ENCODE results near the gene UBE3B. TPM values are rescaled to one million over a fixed set of nuclear protein-coding genes. Genes with fewer than 3 reads are reported as not detected.

Gene UBE3B
- total RNA-seq, 5 donors from 2014 or later (not counting 1 experiment from before 2014, with no cell fraction given), result 34.4 to 49.9 (median 43.5) TPM

DNA sequence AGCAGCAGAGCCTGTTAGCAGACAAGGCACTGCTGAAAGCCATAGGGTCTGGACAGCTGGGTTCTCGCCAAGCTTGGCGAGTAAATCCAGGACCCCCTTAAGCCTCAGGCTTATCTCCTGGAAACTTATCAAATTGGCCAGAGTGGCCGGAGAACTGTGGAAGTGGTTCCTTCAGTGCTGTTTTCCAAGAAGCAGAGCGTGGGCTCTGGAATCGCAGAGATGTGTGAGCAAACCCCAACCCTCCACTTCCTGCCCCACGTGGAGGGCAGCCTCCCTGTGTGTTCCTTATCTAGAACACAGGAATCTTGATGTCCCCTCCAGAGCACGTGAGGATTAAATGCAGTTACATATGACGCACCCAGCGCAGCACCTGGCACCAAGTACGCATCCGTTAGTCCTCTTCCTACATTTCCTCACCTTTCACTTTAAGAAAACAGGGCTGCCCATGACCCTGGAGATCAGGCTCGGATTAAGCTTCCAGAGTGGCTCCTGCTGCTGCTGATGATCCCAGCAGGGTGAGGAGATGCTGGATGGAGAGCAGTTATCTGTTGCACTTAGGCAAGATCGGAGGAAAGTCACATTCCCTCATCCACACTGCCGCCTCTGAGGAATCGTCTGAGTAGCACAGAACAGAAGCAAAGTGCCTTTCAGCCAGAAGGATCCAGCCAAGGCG lies 60.9 kb downstream of the UBE3B start:
- POLR2A ChIA-PET, result no interaction called here
- ATAC-seq (replicated peaks in 1 of 4), result no peak
- H3K27me3 ChIP-seq (replicated peaks in 1 of 2; ENCODE audit: control insufficient read depth in 2 of 2, extremely low read depth in 1 of 2, insufficient read depth in 2 of 2, low read length in 1 of 2), result no peaks in the 10 kb centered on the region
- DNase-seq, result no peak
- no peak overlapping the region for H3K4me3 Mint-ChIP-seq
- no peaks in the 10 kb centered on the region for H3K9me3 ChIP-seq
- H3K4me1 ChIP-seq (ENCODE audit: control insufficient read depth in 1 of 2, extremely low read depth in 1 of 2, insufficient read depth in 2 of 2, low read length in 2 of 2), result no peaks in the 10 kb centered on the region
- H3K9me3 Mint-ChIP-seq, result no peaks in the 10 kb centered on the region
- H3K27ac ChIP-seq (ENCODE audit: low read length), result no peak overlapping the region
- peaks cover 0 to 3% of the 10 kb centered on the region in 2 donors for H3K36me3 ChIP-seq (ENCODE audit: control insufficient read depth in 2 of 2, extremely low read depth in 1 of 2, insufficient read depth in 1 of 2, low read length in 1 of 2)
- CTCF ChIA-PET, result no interaction called here
- H3K4me1 Mint-ChIP-seq, result no peaks in the 10 kb centered on the region
- peaks cover 30% of the 10 kb centered on the region for H3K36me3 Mint-ChIP-seq
- no peak overlapping the region for H3K4me3 ChIP-seq (ENCODE audit: control insufficient read depth in 1 of 2, extremely low read depth in 1 of 2, low read length in 1 of 2)
- no peaks in the 10 kb centered on the region for H3K27me3 Mint-ChIP-seq
- WGBS (ENCODE audit: insufficient coverage), result 78% methylated on average over 8 of the region's 16 CpGs
- no peak overlapping the region for H3K27ac Mint-ChIP-seq

GRCh38 chr12:109539508-109539907 lies 62.1 kb downstream of the UBE3B start:
- CTCF ChIA-PET, result no interaction called here
- Histone ChIP-seq H3K9me3 (no peaks in the 10 kb centered on the region), H3K27me3 (replicated peaks in 1 of 2; ENCODE audit: control insufficient read depth in 2 of 2, extremely low read depth in 1 of 2, insufficient read depth in 2 of 2, low read length in 1 of 2) (no peaks in the 10 kb centered on the region), H3K27ac (ENCODE audit: low read length) (no peak overlapping the region), H3K36me3 (ENCODE audit: control insufficient read depth in 2 of 2, extremely low read depth in 1 of 2, insufficient read depth in 1 of 2, low read length in 1 of 2) (no peaks in the 10 kb centered on the region), H3K4me1 (ENCODE audit: control insufficient read depth in 1 of 2, extremely low read depth in 1 of 2, insufficient read depth in 2 of 2, low read length in 2 of 2) (peaks cover 0 to 2% of the 10 kb centered on the region in 2 experiments), H3K4me3 (ENCODE audit: control insufficient read depth in 1 of 2, extremely low read depth in 1 of 2, low read length in 1 of 2) (no peak overlapping the region)
- Mint-ChIP-seq H3K36me3 (peaks cover 25% of the 10 kb centered on the region), H3K27ac (no peak overlapping the region), H3K4me1 (peaks cover 0 to 4% (median 0%) of the 10 kb centered on the region in 3 donors), H3K9me3 (no peaks in the 10 kb centered on the region), H3K27me3 (no peaks in the 10 kb centered on the region), H3K4me3 (no peak overlapping the region)
- WGBS (ENCODE audit: insufficient coverage), result 66% methylated on average over 7 of the region's 9 CpGs
- no peak for DNase-seq
- ATAC-seq (replicated peaks in 1 of 4), result no peak
- POLR2A ChIA-PET, result no interaction called here

- H3K4me1 Mint-ChIP-seq, result peaks cover 8 to 13% (median 9%) of the 10 kb centered on the region in 3 donors
- no peak overlapping the region for H3K4me3 ChIP-seq (ENCODE audit: control insufficient read depth in 1 of 2, extremely low read depth in 1 of 2, low read length in 1 of 2)
- H3K4me3 Mint-ChIP-seq, result no peak overlapping the region
- ChIA-PET CTCF (no interaction called here), POLR2A (no interaction called here)
- no peaks in the 10 kb centered on the region for H3K27me3 Mint-ChIP-seq
- peaks cover 0 to 3% of the 10 kb centered on the region in 2 experiments for H3K27me3 ChIP-seq (replicated peaks in 1 of 2; ENCODE audit: control insufficient read depth in 2 of 2, extremely low read depth in 1 of 2, insufficient read depth in 2 of 2, low read length in 1 of 2)
- DNase-seq, result no peak
- H3K27ac Mint-ChIP-seq, result no peak overlapping the region
- WGBS (ENCODE audit: insufficient coverage), result 93% methylated on average over 13 of the region's 16 CpGs
- H3K4me1 ChIP-seq (ENCODE audit: control insufficient read depth in 1 of 2, extremely low read depth in 1 of 2, insufficient read depth in 2 of 2, low read length in 2 of 2), result peaks cover 3 to 15% of the 10 kb centered on the region in 2 experiments
- no peak overlapping the region for H3K27ac ChIP-seq (ENCODE audit: low read length)
- no peak for ATAC-seq (replicated peaks in 1 of 4)
- H3K36me3 Mint-ChIP-seq, result peaks cover 13% of the 10 kb centered on the region
- no peaks in the 10 kb centered on the region for H3K36me3 ChIP-seq (ENCODE audit: control insufficient read depth in 2 of 2, extremely low read depth in 1 of 2, insufficient read depth in 1 of 2, low read length in 1 of 2)
- H3K9me3 Mint-ChIP-seq, result no peaks in the 10 kb centered on the region
- H3K9me3 ChIP-seq, result no peaks in the 10 kb centered on the region
Observed at GRCh38 chr12:109540526-109541412, 63.3 kb downstream of the UBE3B start.

GRCh38 chr12:109541413-109541726 lies 63.9 kb downstream of the UBE3B start:
- POLR2A ChIA-PET, result no interaction called here
- Histone ChIP-seq H3K4me1 (ENCODE audit: control insufficient read depth in 1 of 2, extremely low read depth in 1 of 2, insufficient read depth in 2 of 2, low read length in 2 of 2) (peaks cover 3 to 20% of the 10 kb centered on the region in 2 experiments), H3K36me3 (ENCODE audit: control insufficient read depth in 2 of 2, extremely low read depth in 1 of 2, insufficient read depth in 1 of 2, low read length in 1 of 2) (no peaks in the 10 kb centered on the region), H3K9me3 (no peaks in the 10 kb centered on the region), H3K27me3 (replicated peaks in 1 of 2; ENCODE audit: control insufficient read depth in 2 of 2, extremely low read depth in 1 of 2, insufficient read depth in 2 of 2, low read length in 1 of 2) (peaks cover 0 to 8% of the 10 kb centered on the region in 2 experiments), H3K27ac (ENCODE audit: low read length) (no peak overlapping the region), H3K4me3 (ENCODE audit: control insufficient read depth in 1 of 2, extremely low read depth in 1 of 2, low read length in 1 of 2) (no peak overlapping the region)
- Mint-ChIP-seq H3K9me3 (no peaks in the 10 kb centered on the region), H3K27me3 (peaks cover 0 to 2% of the 10 kb centered on the region in 2 donors), H3K4me3 (no peak overlapping the region), H3K4me1 (peaks cover 8 to 13% (median 9%) of the 10 kb centered on the region in 3 donors), H3K36me3 (peaks cover 7% of the 10 kb centered on the region), H3K27ac (no peak overlapping the region)
- CTCF ChIA-PET, result no interaction called here
- WGBS (ENCODE audit: insufficient coverage), result 85% methylated on average over 4 of the region's 4 CpGs
- DNase-seq, result no peak
- ATAC-seq (replicated peaks in 1 of 4), result no peak

GRCh38 chr12:109542014-109542413 lies 64.6 kb downstream of the UBE3B start:
- no peaks in the 10 kb centered on the region for H3K9me3 ChIP-seq
- peaks cover 0 to 13% of the 10 kb centered on the region in 2 experiments for H3K27me3 ChIP-seq (replicated peaks in 1 of 2; ENCODE audit: control insufficient read depth in 2 of 2, extremely low read depth in 1 of 2, insufficient read depth in 2 of 2, low read length in 1 of 2)
- peaks cover 3 to 20% of the 10 kb centered on the region in 2 experiments for H3K4me1 ChIP-seq (ENCODE audit: control insufficient read depth in 1 of 2, extremely low read depth in 1 of 2, insufficient read depth in 2 of 2, low read length in 2 of 2)
- no CpG with 5 or more reads among the region's 2 CpGs for WGBS (ENCODE audit: insufficient coverage)
- no peak for DNase-seq
- ChIA-PET CTCF (no interaction called here), POLR2A (no interaction called here)
- no peak for ATAC-seq (replicated peaks in 1 of 4)
- Mint-ChIP-seq H3K36me3 (peaks cover 3% of the 10 kb centered on the region), H3K9me3 (no peaks in the 10 kb centered on the region), H3K27me3 (peaks cover 4 to 7% of the 10 kb centered on the region in 2 donors), H3K4me3 (no peak overlapping the region), H3K27ac (no peak overlapping the region), H3K4me1 (peaks cover 8 to 13% (median 9%) of the 10 kb centered on the region in 3 donors)
- H3K36me3 ChIP-seq (ENCODE audit: control insufficient read depth in 2 of 2, extremely low read depth in 1 of 2, insufficient read depth in 1 of 2, low read length in 1 of 2), result no peaks in the 10 kb centered on the region
- H3K4me3 ChIP-seq (ENCODE audit: control insufficient read depth in 1 of 2, extremely low read depth in 1 of 2, low read length in 1 of 2), result no peak overlapping the region
- H3K27ac ChIP-seq (ENCODE audit: low read length), result no peak overlapping the region

DNA sequence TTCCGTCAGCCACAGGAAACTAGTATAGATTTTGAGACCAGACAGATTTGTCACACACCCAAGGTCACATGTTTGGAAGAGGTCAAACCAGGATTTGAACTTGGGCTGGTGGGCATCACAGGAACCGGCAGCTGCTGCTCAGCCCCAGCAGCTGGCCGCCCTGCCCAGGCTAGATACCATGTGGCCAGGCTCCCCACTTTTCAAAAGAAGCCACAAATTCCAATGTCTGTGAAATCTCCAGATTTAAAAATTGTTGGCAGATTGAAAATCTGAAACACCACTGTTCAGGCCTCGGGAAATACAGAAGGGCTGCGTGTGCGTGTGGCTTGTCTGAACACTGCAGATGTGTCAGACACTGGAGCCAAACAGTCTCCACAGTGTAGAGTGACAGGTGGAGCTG lies 65.4 kb downstream of the UBE3B start:
- H3K27ac Mint-ChIP-seq, result no peak overlapping the region
- no peaks in the 10 kb centered on the region for H3K9me3 Mint-ChIP-seq
- Histone ChIP-seq H3K36me3 (ENCODE audit: control insufficient read depth in 2 of 2, extremely low read depth in 1 of 2, insufficient read depth in 1 of 2, low read length in 1 of 2) (no peaks in the 10 kb centered on the region), H3K4me1 (ENCODE audit: control insufficient read depth in 1 of 2, extremely low read depth in 1 of 2, insufficient read depth in 2 of 2, low read length in 2 of 2) (peaks cover 3 to 20% of the 10 kb centered on the region in 2 experiments), H3K27me3 (replicated peaks in 1 of 2; ENCODE audit: control insufficient read depth in 2 of 2, extremely low read depth in 1 of 2, insufficient read depth in 2 of 2, low read length in 1 of 2) (peaks cover 0 to 22% of the 10 kb centered on the region in 2 experiments), H3K9me3 (no peaks in the 10 kb centered on the region), H3K27ac (ENCODE audit: low read length) (no peak overlapping the region), H3K4me3 (ENCODE audit: control insufficient read depth in 1 of 2, extremely low read depth in 1 of 2, low read length in 1 of 2) (no peak overlapping the region)
- POLR2A ChIA-PET, result no interaction called here
- CTCF ChIA-PET, result no interaction called here
- ATAC-seq (replicated peaks in 1 of 4) (no peak), DNase-seq (no peak)
- peaks cover 8 to 13% (median 9%) of the 10 kb centered on the region in 3 donors for H3K4me1 Mint-ChIP-seq
- H3K27me3 Mint-ChIP-seq, result peaks cover 12 to 16% of the 10 kb centered on the region in 2 donors
- H3K4me3 Mint-ChIP-seq, result no peak overlapping the region
- peaks cover 3% of the 10 kb centered on the region for H3K36me3 Mint-ChIP-seq
- 91% methylated on average over 5 of the region's 6 CpGs for WGBS (ENCODE audit: insufficient coverage)
